ENCODE measurements around the gene CD300C.

The CD300C gene

GRCh38 chr17:74541176-74542111 is 4.5 kb downstream of the CD300C start:
- no peak overlapping the region for H3K4me3 ChIP-seq (ENCODE audit: low read length)
- no peak for DNase-seq (ENCODE audit: low read depth, low spot score)

- DNase-seq (ENCODE audit: low read depth, low spot score) = no peak
- H3K4me3 ChIP-seq (ENCODE audit: low read length) = no peak overlapping the region
Measured at GRCh38 chr17:74539281-74539820, 6.6 kb downstream of the CD300C start.

GRCh38 chr17:74536890-74537289 is 9.0 kb downstream of the CD300C start:
- DNase-seq (ENCODE audit: low read depth, low spot score) = no peak
- H3K4me3 ChIP-seq (ENCODE audit: low read length) = no peak overlapping the region

GRCh38 chr17:74532115-74532514 is 13.8 kb downstream of the CD300C start:
- H3K4me3 ChIP-seq (ENCODE audit: low read length) = no peak overlapping the region
- peak; percentile 16 for DNase-seq (ENCODE audit: low read depth, low spot score)

- DNase-seq (ENCODE audit: low read depth, low spot score) = no peak
- no peak within 1 kb of the TSS for H3K4me3 ChIP-seq (ENCODE audit: low read length)
Measured at GRCh38 chr17:74531231-74531761, 14.6 kb downstream of the CD300C start, which contains the start of gene CD300LB. TSS of gene CD300LB (minus strand) at chr17:74531475. CDS start at chr17:74531350, 125 bp downstream.

GRCh38 chr17:74530831-74531150 is 15.1 kb downstream of the CD300C start:
- DNase-seq (ENCODE audit: low read depth, low spot score) = no peak

GRCh38 chr17:74529243-74529642 is 16.7 kb downstream of the CD300C start:
- no peak for DNase-seq (ENCODE audit: low read depth, low spot score)
- no peak overlapping the region for H3K4me3 ChIP-seq (ENCODE audit: low read length)

More at GRCh38 chr17:74530831-74531150, 15.1 kb downstream of the CD300C start:
- H3K4me3 ChIP-seq (ENCODE audit: low read length) = no peak overlapping the region

GRCh38 chr17:74528491-74529199 is 17.3 kb downstream of the CD300C start:
- no peak for DNase-seq (ENCODE audit: low read depth, low spot score)
- H3K4me3 ChIP-seq (ENCODE audit: low read length) = no peak overlapping the region

- no peak for DNase-seq (ENCODE audit: low read depth, low spot score)
Measured at GRCh38 chr17:74527756-74528155, 18.2 kb downstream of the CD300C start.

GRCh38 chr17:74527081-74527480 is 18.8 kb downstream of the CD300C start:
- no peak overlapping the region for H3K4me3 ChIP-seq (ENCODE audit: low read length)
- DNase-seq (ENCODE audit: low read depth, low spot score) = no peak

More at GRCh38 chr17:74527756-74528155, 18.2 kb downstream of the CD300C start:
- H3K4me3 ChIP-seq (ENCODE audit: low read length) = no peak overlapping the region

- H3K4me3 ChIP-seq (ENCODE audit: low read length) = no peak overlapping the region
- DNase-seq (ENCODE audit: low read depth, low spot score) = no peak
Measured at GRCh38 chr17:74526681-74527080, 19.2 kb downstream of the CD300C start.

- no peak overlapping the region for H3K4me3 ChIP-seq (ENCODE audit: low read length)
- DNase-seq (ENCODE audit: low read depth, low spot score) = no peak
Measured at GRCh38 chr17:74525781-74526288, 20.1 kb downstream of the CD300C start.

- H3K4me3 ChIP-seq (ENCODE audit: low read length) = no peak overlapping the region
- no peak for DNase-seq (ENCODE audit: low read depth, low spot score)
Measured at GRCh38 chr17:74525465-74525725, 20.5 kb downstream of the CD300C start.

GRCh38 chr17:74524653-74525464 is 21.1 kb downstream of the CD300C start:
- no peak for DNase-seq (ENCODE audit: low read depth, low spot score)
- H3K4me3 ChIP-seq (ENCODE audit: low read length) = no peak overlapping the region

- DNase-seq (ENCODE audit: low read depth, low spot score) = no peak
- no peak overlapping the region for H3K4me3 ChIP-seq (ENCODE audit: low read length)
Measured at GRCh38 chr17:74523308-74523707, 22.6 kb downstream of the CD300C start.

GRCh38 chr17:74522381-74523105 is 23.4 kb downstream of the CD300C start:
- DNase-seq (ENCODE audit: low read depth, low spot score) = no peak
- H3K4me3 ChIP-seq (ENCODE audit: low read length) = no peak overlapping the region

- no peak for DNase-seq (ENCODE audit: low read depth, low spot score)
Measured at GRCh38 chr17:74521701-74522201, 24.2 kb downstream of the CD300C start.

GRCh38 chr17:74520790-74521480 is 25.0 kb downstream of the CD300C start:
- no peak for DNase-seq (ENCODE audit: low read depth, low spot score)
- H3K4me3 ChIP-seq (ENCODE audit: low read length) = no peak overlapping the region

More at GRCh38 chr17:74521701-74522201, 24.2 kb downstream of the CD300C start:
- H3K4me3 ChIP-seq (ENCODE audit: low read length) = no peak overlapping the region

Data from Jurkat, Clone E6-1 (cell line).